ENCODE results near the gene SLC25A23.
A peak's percentile ranks its signal among the peaks of the same experiment; 100 is the strongest.
"Not testable (repeated sequence)": the region's sequence is repeated elsewhere in the genome, so short reads cannot be mapped to it uniquely, and the experiment has no call there.

Gene SLC25A23

DNA sequence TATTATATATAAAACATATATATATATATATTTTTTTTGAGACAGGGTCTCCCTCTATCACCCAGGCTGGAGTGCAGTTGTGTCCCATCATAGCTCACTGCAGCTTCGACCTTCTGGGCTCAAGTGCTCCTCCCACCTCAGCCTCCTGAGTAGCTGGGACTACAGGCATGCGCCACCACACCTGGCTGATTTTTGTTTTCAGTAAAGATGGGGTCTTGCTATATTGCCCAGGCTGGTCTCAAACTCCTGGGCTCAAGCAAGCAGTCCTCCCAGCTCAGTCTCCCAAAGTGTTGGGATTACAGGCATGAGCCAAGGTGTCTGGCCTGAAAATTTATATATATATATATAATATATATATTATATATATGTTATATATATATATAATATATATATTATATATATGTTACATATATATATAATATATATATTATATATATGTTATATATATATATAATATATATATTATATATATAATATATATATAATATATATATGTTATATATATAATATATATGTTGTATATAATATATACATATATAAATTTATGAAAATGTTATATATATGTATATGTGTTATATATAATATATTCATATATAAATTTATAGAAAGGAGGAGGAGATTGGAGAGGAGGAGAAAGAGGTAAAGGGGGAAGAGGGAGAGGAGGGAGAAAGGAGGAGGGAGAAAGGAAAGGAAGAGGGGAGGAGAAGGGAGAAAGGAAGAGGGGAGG lies 30.7 kb downstream of the SLC25A23 start:
- H3K36me3 Mint-ChIP-seq (ENCODE audit: low read depth); H3K27me3 Mint-ChIP-seq; H3K4me3 Mint-ChIP-seq; DNase-seq; ATAC-seq; H3K27ac Mint-ChIP-seq; H3K9me3 Mint-ChIP-seq: not testable (repeated sequence)
- peaks cover 13% of the 10 kb centered on the region for H3K4me1 Mint-ChIP-seq

- Mint-ChIP-seq H3K27ac (no peak overlapping the region), H3K27me3 (peaks cover 3% of the 10 kb centered on the region), H3K36me3 (ENCODE audit: low read depth) (peaks cover 13% of the 10 kb centered on the region), H3K9me3 (no peaks in the 10 kb centered on the region), H3K4me3 (no peak overlapping the region), H3K4me1 (peaks cover 30% of the 10 kb centered on the region)
- DNase-seq (no peak), ATAC-seq (no peak)
These were observed 32.5 kb downstream of the SLC25A23 start for GRCh38 chr19:6427131-6427530.

GRCh38 chr19:6425732-6426620 lies 33.6 kb downstream of the SLC25A23 start:
- peak overlapping the region; percentile 92 for H3K27ac Mint-ChIP-seq
- no peaks in the 10 kb centered on the region for H3K9me3 Mint-ChIP-seq
- H3K4me3 Mint-ChIP-seq, result peak overlapping the region; percentile 57
- peaks cover 19% of the 10 kb centered on the region for H3K36me3 Mint-ChIP-seq (ENCODE audit: low read depth)
- H3K27me3 Mint-ChIP-seq, result no peaks in the 10 kb centered on the region
- peaks cover 33% of the 10 kb centered on the region for H3K4me1 Mint-ChIP-seq
- ATAC-seq, result no peak
- DNase-seq, result no peak

- Mint-ChIP-seq H3K27ac (peak overlapping the region; percentile 92), H3K27me3 (no peaks in the 10 kb centered on the region), H3K9me3 (no peaks in the 10 kb centered on the region), H3K4me1 (peaks cover 33% of the 10 kb centered on the region), H3K4me3 (peak overlapping the region; percentile 57), H3K36me3 (ENCODE audit: low read depth) (peaks cover 28% of the 10 kb centered on the region)
- peak; percentile 98 for DNase-seq
- ATAC-seq, result peak; percentile 92
These were observed 34.5 kb downstream of the SLC25A23 start for GRCh38 chr19:6424939-6425731.

GRCh38 chr19:6424195-6424938 lies 35.2 kb downstream of the SLC25A23 start, which contains the start of gene KHSRP:
Gene KHSRP (minus strand): TSS chr19:6424811. CDS start chr19:6424701, 110 bp downstream.
- DNase-seq, result peak; percentile 48
- Mint-ChIP-seq H3K27me3 (no peaks in the 10 kb centered on the region), H3K4me1 (peaks cover 29% of the 10 kb centered on the region), H3K9me3 (no peaks in the 10 kb centered on the region), H3K36me3 (ENCODE audit: low read depth) (peaks cover 33% of the 10 kb centered on the region), H3K4me3 (peak within 1 kb of the TSS; percentile 93), H3K27ac (peak within 1 kb of the TSS; percentile 92)
- ATAC-seq, result no peak

DNA sequence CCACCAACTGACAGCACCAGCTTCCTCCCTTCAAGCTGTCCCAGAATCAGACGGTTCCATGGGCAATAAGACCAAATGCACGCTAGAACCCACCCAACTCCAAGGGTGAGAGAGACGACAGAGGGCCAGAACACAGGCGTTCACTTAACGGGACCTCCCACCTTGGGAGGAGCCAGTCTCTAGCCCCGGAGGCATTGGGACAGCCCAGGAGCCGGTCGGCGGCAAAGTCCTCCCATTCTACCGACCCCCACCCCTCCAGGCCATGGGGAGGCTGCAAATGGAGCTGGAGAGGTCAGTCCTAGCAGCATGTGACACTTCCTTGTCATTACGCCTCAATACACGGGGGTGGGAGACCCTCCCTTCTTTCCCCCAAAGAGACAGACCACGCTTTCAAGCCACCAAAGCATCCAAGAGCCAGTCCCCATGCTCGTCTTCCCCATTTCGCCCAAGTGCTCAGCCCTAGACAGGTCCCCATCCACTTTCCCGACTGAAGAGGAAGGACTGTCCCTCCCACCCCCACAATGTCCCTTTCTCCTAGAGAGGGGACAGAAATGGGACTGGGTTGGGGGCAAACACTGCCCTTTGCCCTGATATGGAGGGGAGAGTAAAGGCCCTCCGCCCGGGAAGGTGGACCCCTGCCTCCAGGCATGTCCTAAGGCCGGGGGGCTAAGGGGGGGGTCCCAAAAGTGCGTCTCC lies 35.9 kb downstream of the SLC25A23 start:
- ATAC-seq (no peak), DNase-seq (peak; percentile 53)
- Mint-ChIP-seq H3K27ac (peak overlapping the region; percentile 88), H3K9me3 (no peaks in the 10 kb centered on the region), H3K27me3 (no peaks in the 10 kb centered on the region), H3K4me1 (peaks cover 29% of the 10 kb centered on the region), H3K36me3 (ENCODE audit: low read depth) (peaks cover 39% of the 10 kb centered on the region), H3K4me3 (peak overlapping the region; percentile 93)

GRCh38 chr19:6421075-6422014 lies 38.2 kb downstream of the SLC25A23 start:
- no peak for DNase-seq
- H3K9me3 Mint-ChIP-seq, result no peaks in the 10 kb centered on the region
- no peak overlapping the region for H3K4me3 Mint-ChIP-seq
- no peak for ATAC-seq
- H3K4me1 Mint-ChIP-seq, result peaks cover 29% of the 10 kb centered on the region
- H3K27me3 Mint-ChIP-seq, result no peaks in the 10 kb centered on the region
- peaks cover 50% of the 10 kb centered on the region for H3K36me3 Mint-ChIP-seq (ENCODE audit: low read depth)
- no peak overlapping the region for H3K27ac Mint-ChIP-seq

- no peak for DNase-seq
- Mint-ChIP-seq H3K4me1 (peaks cover 17% of the 10 kb centered on the region), H3K36me3 (ENCODE audit: low read depth) (peaks cover 58% of the 10 kb centered on the region), H3K27me3 (no peaks in the 10 kb centered on the region), H3K4me3 (no peak overlapping the region), H3K27ac (no peak overlapping the region), H3K9me3 (no peaks in the 10 kb centered on the region)
- no peak for ATAC-seq
These were observed 41.0 kb downstream of the SLC25A23 start for GRCh38 chr19:6418562-6418932.

- Mint-ChIP-seq H3K27ac (no peak overlapping the region), H3K4me3 (no peak overlapping the region), H3K27me3 (no peaks in the 10 kb centered on the region), H3K9me3 (no peaks in the 10 kb centered on the region), H3K36me3 (ENCODE audit: low read depth) (peaks cover 54% of the 10 kb centered on the region), H3K4me1 (peaks cover 11% of the 10 kb centered on the region)
- no peak for ATAC-seq
- DNase-seq, result no peak
These were observed 41.7 kb downstream of the SLC25A23 start for GRCh38 chr19:6417713-6418561.

- H3K4me3 Mint-ChIP-seq, result no peak overlapping the region
- H3K27ac Mint-ChIP-seq, result no peak overlapping the region
- H3K36me3 Mint-ChIP-seq (ENCODE audit: low read depth), result peaks cover 45% of the 10 kb centered on the region
These were observed 42.8 kb downstream of the SLC25A23 start for GRCh38 chr19:6416658-6417405.

DNA sequence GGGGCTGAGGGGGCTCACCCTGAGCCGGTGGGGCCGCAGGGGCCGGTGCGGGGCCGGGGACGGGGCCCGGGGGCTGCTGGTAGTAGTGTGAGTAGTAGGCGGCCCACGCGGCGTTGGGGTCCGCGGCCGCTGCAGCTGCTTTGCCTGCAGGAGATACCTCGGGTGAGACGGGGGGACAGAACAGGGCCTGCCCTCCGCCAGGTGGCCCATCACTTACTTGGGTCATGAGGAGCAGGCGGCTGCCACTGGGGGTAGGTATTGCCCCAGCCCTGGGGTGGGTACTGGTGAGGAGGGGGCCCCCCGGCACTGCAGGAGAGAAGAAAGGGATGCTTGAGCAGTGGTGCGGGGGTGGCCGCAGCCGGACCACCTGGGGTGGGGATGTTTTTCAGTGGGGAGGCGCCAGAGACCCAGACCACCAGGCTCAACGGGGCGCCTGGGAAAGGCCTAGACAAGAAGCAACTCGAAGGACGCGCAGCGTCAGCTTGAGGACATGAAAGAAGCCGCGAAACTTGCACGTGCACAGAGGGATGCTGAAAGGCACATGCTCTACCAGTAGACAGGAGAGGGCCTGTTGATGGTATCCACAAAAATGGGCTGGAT lies 43.9 kb downstream of the SLC25A23 start:
- peaks cover 38% of the 10 kb centered on the region for H3K36me3 Mint-ChIP-seq (ENCODE audit: low read depth)

More at GRCh38 chr19:6416658-6417405, 42.8 kb downstream of the SLC25A23 start:
- ATAC-seq, result no peak
- Mint-ChIP-seq H3K27me3 (no peaks in the 10 kb centered on the region), H3K9me3 (no peaks in the 10 kb centered on the region), H3K4me1 (peaks cover under 1% of the 10 kb centered on the region)
- DNase-seq, result no peak

More for the DNA sequence above, 43.9 kb downstream of the SLC25A23 start:
- no peak for DNase-seq
- Mint-ChIP-seq H3K27ac (no peak overlapping the region), H3K27me3 (no peaks in the 10 kb centered on the region), H3K4me1 (no peaks in the 10 kb centered on the region), H3K9me3 (no peaks in the 10 kb centered on the region), H3K4me3 (no peak overlapping the region)
- no peak for ATAC-seq

All from activated naive CD8-positive, alpha-beta T cell treated with anti-CD3 and anti-CD28 coated beads, Interleukin-2, amount 50 U/mL, for 24 hours (primary cell).